Measurements from ENCODE around the gene LGR6.
"Not testable (repeated sequence)": the region's sequence is repeated elsewhere in the genome, so short reads cannot be mapped to it uniquely, and the experiment has no call there.

DNA sequence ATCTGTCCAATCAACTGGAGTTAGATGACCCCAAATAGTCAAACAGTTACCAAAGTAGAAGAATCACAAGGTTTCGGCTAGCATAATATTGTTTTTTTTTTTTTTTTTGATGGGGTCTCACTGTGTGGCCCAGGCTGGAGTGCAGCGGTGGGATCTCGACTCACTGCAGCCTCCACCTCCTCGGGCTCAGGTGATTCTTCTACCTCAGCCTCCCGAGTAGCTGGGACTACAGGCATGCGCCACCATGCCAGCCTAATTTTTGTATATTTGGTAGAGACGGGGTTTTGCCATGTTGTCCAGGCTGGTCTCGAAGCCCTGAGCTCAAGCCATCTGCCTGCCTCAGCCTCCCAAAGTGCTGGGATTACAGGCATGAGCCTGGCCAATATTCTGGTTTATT is 47.9 kb upstream of the LGR6 start:
- TF ChIP-seq POLR2A, CTCF (IDR thresholded peaks at IDR 0.05): not testable (repeated sequence)

Measured in testis (tissue), 2 donors.